A549 (cell line): ENCODE results near the gene C2orf68. TPM values are rescaled to one million over a fixed set of nuclear protein-coding genes. Genes with fewer than 3 reads are reported as not detected.
A peak's percentile ranks its signal among the peaks of the same experiment; 100 is the strongest.

ENCODE experiments used
- ATAC-seq, 2 experiments: fragments of 200-7000 bp in 1 of 2; fragments of >200 bp in 1 of 2; cut with Nextera tagmentation in 1 of 2; cut with Tn5 transposase in 1 of 2; 3 replicates each; pipeline versions ENCODE4 v1.8.0 to v1.9.1; 2018 to 2020; ENCODE audit warnings: mild to moderate bottlenecking in 1 of 2, moderate library complexity in 1 of 2
- CTCF ChIA-PET: fragments of 300-600 bp; sonication (Branson Sonifier 250); formaldehyde crosslinking; extraction: SDS; loops from one replicate; lab custom pipeline; 2021; ENCODE audit warnings: antibody characterized with exemption, inconsistent platforms; lab: Yijun Ruan, JAX
- POLR2A ChIA-PET: fragments of 350-600 bp; formaldehyde crosslinking; extraction: SDS; loops from one replicate; lab custom pipeline; 2021; ENCODE audit warnings: antibody characterized with exemption, inconsistent platforms; lab: Yijun Ruan, JAX
- DNase-seq, 2 experiments: peaks; one replicate each; pipeline versions ENCODE4 v3.0.0 to v3.0.0-alpha.2; 2011 to 2016; ENCODE audit warnings: low read depth in 1 of 2, low spot score in 1 of 2
- FAIRE-seq: peaks from 2 replicates; lab custom pipeline; 2011; peaks lifted over from hg19 to GRCh38; lab: Jason Lieb, UNC
- H3K27ac ChIP-seq, 2 experiments: fragments of >200 bp; sonication (Bioruptor Twin); formaldehyde crosslinking; 3 replicates each; pipeline ENCODE4 v1.5.1; 2016 to 2017
- H3K4me1 ChIP-seq: fragments of >200 bp; sonication (Bioruptor Twin); formaldehyde crosslinking; 3 replicates; pipeline ENCODE4 v1.6.1; 2016
- H3K4me2 ChIP-seq: fragments of >200 bp; sonication (Bioruptor Twin); formaldehyde crosslinking; 3 replicates; pipeline ENCODE4 v1.6.1; 2016
- H3K4me3 ChIP-seq: fragments of >200 bp; sonication (Bioruptor Twin); formaldehyde crosslinking; 3 replicates; pipeline ENCODE4 v1.5.1; 2016
- H3K9me3 ChIP-seq: fragments of >200 bp; sonication (Bioruptor Twin); formaldehyde crosslinking; 3 replicates; pipeline ENCODE4 v1.6.1; 2016
- BHLHE40 ChIP-seq: IDR thresholded peaks from 2 replicates; pipeline ENCODE4 v1.6.1; 2012; ENCODE audit warnings: low read depth, low read length, inconsistent platforms
- CBX2 ChIP-seq: fragments of 200-600 bp; sonication (generic); IDR thresholded peaks from 2 replicates; pipeline ENCODE4 v1.6.1; 2016; ENCODE audit warnings: low read depth, mild to moderate bottlenecking, borderline replicate concordance
- CEBPB ChIP-seq, 2 experiments: fragments of >200 bp in 1 of 2; sonication (Bioruptor Twin) in 1 of 2; formaldehyde crosslinking in 1 of 2; IDR thresholded peaks; 2 replicates each; pipeline ENCODE4 v1.6.1; 2012 to 2016
- CTCF ChIP-seq: fragments of >200 bp; sonication (Bioruptor Twin); formaldehyde crosslinking; IDR thresholded peaks from 3 replicates; pipeline ENCODE4 v1.5.1; 2016
- E2F6 ChIP-seq: IDR thresholded peaks from 2 replicates; pipeline ENCODE4 v1.6.1; 2012; ENCODE audit warnings: low read depth, borderline replicate concordance
- EP300 ChIP-seq, 2 experiments: fragments of >200 bp; sonication (Bioruptor Twin); formaldehyde crosslinking; IDR thresholded peaks; 2 replicates in 1 of 2; 3 replicates in 1 of 2; pipeline ENCODE4 v1.6.1; 2016 to 2017
- FOSB ChIP-seq: fragments of 250-450 bp; sonication (Bioruptor Pico); IDR thresholded peaks from 2 replicates; pipeline ENCODE4 v1.5.0; 2020; ENCODE audit warnings: mild to moderate bottlenecking, moderate library complexity
- HEYL ChIP-seq: fragments of 250-450 bp; sonication (Bioruptor Pico); IDR thresholded peaks from 2 replicates; pipeline ENCODE4 v1.8.0; 2021; ENCODE audit warnings: mild to moderate bottlenecking, moderate library complexity
- HOXB5 ChIP-seq: fragments of 250-450 bp; sonication (Bioruptor Pico); IDR thresholded peaks from 2 replicates; pipeline ENCODE4 v1.5.0; 2020; ENCODE audit warnings: mild to moderate bottlenecking, moderate library complexity
- JUN ChIP-seq, 2 experiments: fragments of >200 bp; sonication (Bioruptor Twin); formaldehyde crosslinking; IDR thresholded peaks; 2 replicates in 1 of 2; 3 replicates in 1 of 2; pipeline ENCODE4 v1.6.1; 2016 to 2017
- KDM1A ChIP-seq: fragments of 200-600 bp; sonication (generic); IDR thresholded peaks from 2 replicates; pipeline ENCODE4 v1.6.1; 2016; ENCODE audit warnings: low read depth, mild to moderate bottlenecking
- MAX ChIP-seq: IDR thresholded peaks from 2 replicates; pipeline ENCODE4 v1.6.1; 2012
- MYC ChIP-seq: IDR thresholded peaks from 2 replicates; pipeline ENCODE4 v1.6.1; 2012; ENCODE audit warnings: mild to moderate bottlenecking, inconsistent platforms, low read length, improper control_type of control experiment, borderline replicate concordance
- NPAS2 ChIP-seq: fragments of 250-450 bp; sonication (Bioruptor Pico); IDR thresholded peaks from 2 replicates; pipeline ENCODE4 v1.8.0; 2022; ENCODE audit warnings: mild to moderate bottlenecking, moderate library complexity, borderline replicate concordance
- PHF8 ChIP-seq: fragments of 200-600 bp; sonication (generic); IDR thresholded peaks from 2 replicates; pipeline ENCODE4 v1.6.1; 2016; ENCODE audit warnings: low read depth, mild to moderate bottlenecking, antibody characterized with exemption, moderate library complexity, borderline replicate concordance
- POLR2A ChIP-seq: IDR thresholded peaks from 2 replicates; pipeline ENCODE4 v1.6.1; 2012; ENCODE audit warnings: mild to moderate bottlenecking, low read length
- RAD21 ChIP-seq, 2 experiments: fragments of >200 bp in 1 of 2; sonication (Bioruptor Twin) in 1 of 2; formaldehyde crosslinking in 1 of 2; IDR thresholded peaks in 1 of 2; conservative IDR thresholded peaks in 1 of 2; 2 replicates in 1 of 2; 3 replicates in 1 of 2; pipeline ENCODE4 v1.6.1; 2012 to 2018; ENCODE audit warnings: inconsistent platforms in 1 of 2
- RARB ChIP-seq: fragments of 250-450 bp; sonication (Bioruptor Pico); IDR thresholded peaks from 2 replicates; pipeline ENCODE4 v1.8.0; 2021; ENCODE audit warnings: mild to moderate bottlenecking, moderate library complexity
- RCOR1 ChIP-seq: fragments of 150-350 bp; IDR thresholded peaks from 2 replicates; pipeline ENCODE4 v1.6.1; 2014; ENCODE audit warnings: antibody characterized with exemption, low read length, low read depth
- RFX5 ChIP-seq: fragments of 450-650 bp; IDR thresholded peaks from 2 replicates; pipeline ENCODE4 v1.7.1; 2014; ENCODE audit warnings: antibody characterized with exemption, mild to moderate bottlenecking, moderate library complexity
- SMC3 ChIP-seq: fragments of >200 bp; sonication (Bioruptor Twin); formaldehyde crosslinking; IDR thresholded peaks from 3 replicates; pipeline ENCODE4 v1.6.1; 2018; ENCODE audit warnings: inconsistent platforms
- SREBF2 ChIP-seq: fragments of 450-650 bp; IDR thresholded peaks from 2 replicates; pipeline ENCODE4 v1.6.1; 2014; ENCODE audit warnings: mild to moderate bottlenecking, moderate library complexity
- TP53 ChIP-seq: fragments of 250-450 bp; sonication (Bioruptor Pico); IDR thresholded peaks from 2 replicates; pipeline ENCODE4 v1.5.0; 2021; ENCODE audit warnings: mild to moderate bottlenecking, moderate library complexity
- WGBS: methylation state at CpG from one replicate; pipeline ENCODE4 v1.1.6; 2017; ENCODE audit errors: missing lambda C conversion rate; 5-methylcytosine and 5-hydroxymethylcytosine counted together
- polyA plus RNA-seq, 4 experiments: library from polyadenylated mRNA; depleted of rRNA in 3 of 4; stranded (reverse); fragments of >200 nt; fragmentation: RNase III in 1 of 4; extraction: RNeasy Plus Mini Kit Qiagen cat#74134 plus additional on column Dnase treatment in 1 of 4; gene quantifications; 2 replicates in 3 of 4; 3 replicates in 1 of 4; pipeline ENCODE4 v1.2.3, GENCODE V29; 2011 to 2017
- TF ChIP-seq, protein P1 (sequence below): fragments of 250-450 bp; sonication (Bioruptor Pico); IDR thresholded peaks from 2 replicates; pipeline ENCODE4 v1.5.0; 2021; ENCODE audit warnings: mild to moderate bottlenecking, moderate library complexity, borderline replicate concordance
- TF ChIP-seq, protein P2 (sequence below): fragments of >200 bp; sonication (Bioruptor Twin); formaldehyde crosslinking; IDR thresholded peaks from 2 replicates; pipeline ENCODE4 v1.6.1; 2016
- TF ChIP-seq, protein P3 (sequence below): fragments of >200 bp; sonication (Bioruptor Twin); formaldehyde crosslinking; IDR thresholded peaks from 3 replicates; pipeline ENCODE4 v1.6.1; 2016

C2orf68 gene
- polyA plus RNA-seq, 2 of the 4 experiments (the other 2 are of a cell fraction), result 25.9 to 48.3 TPM

GRCh38 chr2:85602476-85603234 is 9.2 kb downstream of the C2orf68 start, which contains the start of gene TMEM150A:
TMEM150A (minus strand) TSS chr2:85602698; CDS start chr2:85601948, 750 bp downstream.
- Histone ChIP-seq H3K4me2 (peak within 1 kb of the TSS; percentile 81), H3K27ac (peak within 1 kb of the TSS; percentile 88 to 92), H3K4me3 (peak within 1 kb of the TSS; percentile 66), H3K4me1 (peaks cover 20% of the 10 kb centered on the region), H3K9me3 (no peaks in the 10 kb centered on the region)
- 5% methylated on average over 22 of the region's 73 CpGs for WGBS
- FAIRE-seq (no peak), ATAC-seq (peak; percentile 87 to 94), DNase-seq (peak; percentile 83 to 88)
- no peak for TF ChIP-seq RARB (CRISPR knock-in tag)
- no peak for TF ChIP-seq CBX2
- TF ChIP-seq PHF8, result peak; percentile 89
- TF ChIP-seq, protein P1, sequence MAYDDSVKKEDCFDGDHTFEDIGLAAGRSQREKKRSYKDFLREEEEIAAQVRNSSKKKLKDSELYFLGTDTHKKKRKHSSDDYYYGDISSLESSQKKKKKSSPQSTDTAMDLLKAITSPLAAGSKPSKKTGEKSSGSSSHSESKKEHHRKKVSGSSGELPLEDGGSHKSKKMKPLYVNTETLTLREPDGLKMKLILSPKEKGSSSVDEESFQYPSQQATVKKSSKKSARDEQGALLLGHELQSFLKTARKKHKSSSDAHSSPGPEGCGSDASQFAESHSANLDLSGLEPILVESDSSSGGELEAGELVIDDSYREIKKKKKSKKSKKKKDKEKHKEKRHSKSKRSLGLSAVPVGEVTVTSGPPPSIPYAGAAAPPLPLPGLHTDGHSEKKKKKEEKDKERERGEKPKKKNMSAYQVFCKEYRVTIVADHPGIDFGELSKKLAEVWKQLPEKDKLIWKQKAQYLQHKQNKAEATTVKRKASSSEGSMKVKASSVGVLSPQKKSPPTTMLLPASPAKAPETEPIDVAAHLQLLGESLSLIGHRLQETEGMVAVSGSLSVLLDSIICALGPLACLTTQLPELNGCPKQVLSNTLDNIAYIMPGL (CRISPR knock-in tag), result no peak
- peak; percentile 66; the same call in 1 of the 2 replicates for TF ChIP-seq E2F6
- TF ChIP-seq KDM1A, result no peak
- TF ChIP-seq BHLHE40, result no peak
- TF ChIP-seq MAX, result peak; percentile 87
- TF ChIP-seq, protein P2, sequence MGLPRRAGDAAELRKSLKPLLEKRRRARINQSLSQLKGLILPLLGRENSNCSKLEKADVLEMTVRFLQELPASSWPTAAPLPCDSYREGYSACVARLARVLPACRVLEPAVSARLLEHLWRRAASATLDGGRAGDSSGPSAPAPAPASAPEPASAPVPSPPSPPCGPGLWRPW, result no peak
- TF ChIP-seq SMC3, result peak; percentile 50
- TF ChIP-seq JUN (IDR thresholded peaks at IDR 0.05), result peak in 1 of 2 experiments; percentile 84; a peak in 4 of 5 replicates
- TF ChIP-seq, protein P3, sequence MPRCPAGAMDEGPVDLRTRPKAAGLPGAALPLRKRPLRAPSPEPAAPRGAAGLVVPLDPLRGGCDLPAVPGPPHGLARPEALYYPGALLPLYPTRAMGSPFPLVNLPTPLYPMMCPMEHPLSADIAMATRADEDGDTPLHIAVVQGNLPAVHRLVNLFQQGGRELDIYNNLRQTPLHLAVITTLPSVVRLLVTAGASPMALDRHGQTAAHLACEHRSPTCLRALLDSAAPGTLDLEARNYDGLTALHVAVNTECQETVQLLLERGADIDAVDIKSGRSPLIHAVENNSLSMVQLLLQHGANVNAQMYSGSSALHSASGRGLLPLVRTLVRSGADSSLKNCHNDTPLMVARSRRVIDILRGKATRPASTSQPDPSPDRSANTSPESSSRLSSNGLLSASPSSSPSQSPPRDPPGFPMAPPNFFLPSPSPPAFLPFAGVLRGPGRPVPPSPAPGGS, result peak; percentile 91
- no peak for TF ChIP-seq NPAS2 (CRISPR knock-in tag)
- no peak for TF ChIP-seq SREBF2
- TF ChIP-seq CTCF, result peak; percentile 17; the same call in 1 of the 3 replicates
- TF ChIP-seq RAD21 (conservative IDR thresholded peaks at IDR 0.05 in 1 of 2, IDR thresholded peaks at IDR 0.05 in 1 of 2), result 0 out of 5 replicates have a peak, but pooled peaks have one; percentile 10 to 13
- TF ChIP-seq RFX5, result 0 out of 2 replicates have a peak, but pooled peaks have one; percentile 11
- 0 out of 2 replicates have a peak, but pooled peaks have one; percentile 39 for TF ChIP-seq RCOR1
- TF ChIP-seq MYC, result 0 out of 2 replicates have a peak, but pooled peaks have one; percentile 26
- TF ChIP-seq EP300 (IDR thresholded peaks at IDR 0.05), result no peak
- peak in 1 of 2 experiments; percentile 18; a peak in 1 of 4 replicates for TF ChIP-seq CEBPB (IDR thresholded peaks at IDR 0.05)
- no peak for TF ChIP-seq HOXB5 (CRISPR knock-in tag)
- TF ChIP-seq TP53 (CRISPR knock-in tag), result peak; percentile 53; the same call in 1 of the 2 replicates
- TF ChIP-seq POLR2A, result peak; percentile 63
- no peak for TF ChIP-seq HEYL (CRISPR knock-in tag)
- no peak for TF ChIP-seq FOSB
- CTCF ChIA-PET, result interaction anchor here (0.6 to 1.8 kb wide), 11 partner anchors 11 to 246 kb away, joined by 3 to 5 read pairs (median 3); partner anchors contain the start of gene GGCX
- POLR2A ChIA-PET, result interaction anchor here (0.5 to 2.2 kb wide), 6 partner anchors 10 to 275 kb away, joined by 3 to 20 read pairs (median 3); partner anchors contain the start of genes C2orf68, GGCX, MAT2A and SH2D6
